Activated effector memory CD4-positive, alpha-beta T cell treated with Interleukin-2 at 50 U/mL for 16 hours (primary cell): ENCODE data around the gene TAGLN2.

Source experiments
- DNase-seq: peaks from one replicate; pipeline ENCODE4 v3.0.0-alpha.2; 2020

Gene TAGLN2

GRCh38 chr1:159947942-159948341 is 22.6 kb upstream of the TAGLN2 start:
- no peak for DNase-seq

DNA sequence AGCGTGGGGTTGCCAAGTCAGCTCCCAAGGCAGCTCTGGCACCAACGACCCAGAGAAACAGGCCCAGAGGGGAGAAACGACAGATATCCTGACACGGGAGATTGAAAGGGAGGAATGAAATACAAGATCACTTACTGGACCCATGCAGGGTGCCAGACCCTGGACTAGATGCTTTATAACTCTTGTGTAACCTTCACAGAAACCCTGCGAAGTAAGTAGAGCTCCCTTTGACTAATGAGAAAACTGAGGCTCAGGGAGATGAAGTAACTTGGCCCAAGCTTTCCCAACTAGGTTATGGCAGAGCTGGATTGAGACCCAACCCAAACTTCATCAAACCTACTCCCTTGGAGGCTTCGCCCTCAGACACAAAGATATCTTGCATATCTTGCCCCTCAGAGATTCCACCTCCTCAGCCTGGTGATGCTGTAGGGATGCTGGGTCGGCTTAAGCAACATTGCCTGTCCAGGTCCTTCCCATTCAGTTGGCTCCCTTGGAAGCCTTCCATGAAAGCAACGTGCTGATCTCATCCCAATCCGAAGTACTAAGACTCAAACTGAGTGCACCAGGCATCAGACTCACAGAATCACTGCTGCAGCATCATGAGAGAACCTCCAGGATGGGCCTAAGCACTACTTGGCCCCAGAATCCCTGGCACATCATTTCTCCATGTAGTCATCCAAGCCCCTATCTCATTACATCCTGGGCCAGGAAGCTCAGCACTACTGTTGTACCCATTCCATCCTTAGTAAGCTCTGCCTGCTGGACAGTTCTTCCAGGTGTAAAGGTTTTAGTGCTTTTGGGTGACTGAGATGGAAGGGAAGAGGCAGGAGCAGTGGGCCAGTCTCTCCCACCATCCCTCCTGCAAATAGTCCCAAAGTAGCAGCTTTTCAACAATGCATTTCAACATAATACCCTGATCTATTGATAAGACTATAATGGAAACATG is 21.2 kb upstream of the TAGLN2 start:
- DNase-seq: no peak

DNA sequence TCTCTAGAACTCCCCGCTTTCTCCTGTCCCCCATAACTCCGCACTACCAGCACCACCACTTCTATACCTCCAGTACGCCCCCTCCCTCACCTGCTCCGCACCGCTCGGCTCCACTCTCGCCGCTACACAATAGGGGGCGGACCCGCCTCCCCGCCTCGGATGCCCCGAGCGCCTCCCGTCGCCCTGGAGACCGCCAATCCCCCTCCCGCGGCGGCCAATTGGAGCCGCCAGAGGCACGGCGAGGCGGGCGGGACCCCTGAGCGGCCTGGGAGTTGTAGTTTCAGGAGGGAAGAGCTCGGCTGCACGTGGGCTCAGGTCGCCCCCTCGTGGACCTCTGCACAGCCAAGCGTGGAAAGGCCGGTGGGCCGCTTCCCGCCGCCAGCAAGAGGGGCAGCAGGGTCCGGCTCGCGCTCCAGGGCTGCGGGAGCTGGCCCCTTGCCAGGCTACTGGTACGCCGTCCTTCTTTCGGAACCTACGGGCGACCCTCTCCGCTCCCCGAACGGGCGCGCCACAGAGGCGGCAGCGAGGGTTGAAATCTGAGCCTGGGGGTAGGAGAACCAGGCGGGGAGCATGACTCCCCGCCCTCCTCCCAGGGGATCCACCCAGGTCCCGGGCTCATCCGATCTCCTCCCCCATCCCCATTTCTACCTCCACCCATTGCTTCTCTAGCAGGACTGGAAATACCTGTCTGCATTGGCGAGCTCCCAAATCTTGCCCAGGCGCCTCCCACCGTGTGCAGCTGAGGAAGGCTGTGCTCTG is 20.4 kb upstream of the TAGLN2 start, which contains the start of gene IGSF9:
TSS of gene IGSF9 (minus strand) at position 131 of the 759 bp plus-strand sequence. CDS start 2,159 bp downstream, outside the sequence.
- peak; percentile 49 for DNase-seq

- no peak for DNase-seq
Observed at GRCh38 chr1:159944623-159945455, 19.5 kb upstream of the TAGLN2 start.

- DNase-seq: no peak
Observed at GRCh38 chr1:159943908-159944622, 18.8 kb upstream of the TAGLN2 start.

- no peak for DNase-seq
Observed at GRCh38 chr1:159943278-159943640, 18.0 kb upstream of the TAGLN2 start.

- no peak for DNase-seq
Observed at GRCh38 chr1:159942632-159943277, 17.4 kb upstream of the TAGLN2 start.

GRCh38 chr1:159941591-159942560 is 16.6 kb upstream of the TAGLN2 start:
- DNase-seq: no peak

GRCh38 chr1:159941141-159941540 is 15.8 kb upstream of the TAGLN2 start:
- DNase-seq: no peak

DNA sequence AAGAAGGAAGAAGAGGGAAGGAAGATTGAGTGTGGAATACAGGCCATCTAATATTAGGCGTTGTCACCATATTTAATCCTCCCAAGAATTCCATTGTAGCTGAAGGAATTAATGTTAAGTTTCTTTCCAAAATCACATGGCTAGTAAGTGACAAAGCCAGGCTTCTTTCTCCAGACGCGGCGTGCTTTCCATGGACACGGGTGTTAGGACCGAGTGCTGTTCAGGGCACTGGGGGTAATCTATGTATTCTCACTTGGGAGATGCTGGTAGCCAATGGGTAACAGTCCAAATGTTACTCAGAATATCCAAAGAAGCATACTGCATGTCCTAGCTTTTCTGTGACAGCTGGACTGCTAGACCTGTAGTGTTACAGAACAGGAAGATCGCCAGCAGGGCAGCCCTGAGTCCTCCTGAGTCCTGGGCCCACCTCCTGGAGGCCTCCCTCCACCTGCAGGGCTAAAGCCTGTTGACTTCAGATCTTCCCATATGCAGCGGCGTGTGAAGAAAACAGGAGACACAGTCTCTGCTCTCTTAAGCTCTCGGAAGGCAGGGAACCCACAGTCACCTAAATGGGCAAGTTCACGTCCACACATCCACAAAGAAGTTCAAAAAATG is 14.8 kb upstream of the TAGLN2 start:
- no peak for DNase-seq

GRCh38 chr1:159939678-159940002 is 14.3 kb upstream of the TAGLN2 start:
- DNase-seq: no peak

- DNase-seq: no peak
Observed at GRCh38 chr1:159938905-159939677, 13.8 kb upstream of the TAGLN2 start.

DNA sequence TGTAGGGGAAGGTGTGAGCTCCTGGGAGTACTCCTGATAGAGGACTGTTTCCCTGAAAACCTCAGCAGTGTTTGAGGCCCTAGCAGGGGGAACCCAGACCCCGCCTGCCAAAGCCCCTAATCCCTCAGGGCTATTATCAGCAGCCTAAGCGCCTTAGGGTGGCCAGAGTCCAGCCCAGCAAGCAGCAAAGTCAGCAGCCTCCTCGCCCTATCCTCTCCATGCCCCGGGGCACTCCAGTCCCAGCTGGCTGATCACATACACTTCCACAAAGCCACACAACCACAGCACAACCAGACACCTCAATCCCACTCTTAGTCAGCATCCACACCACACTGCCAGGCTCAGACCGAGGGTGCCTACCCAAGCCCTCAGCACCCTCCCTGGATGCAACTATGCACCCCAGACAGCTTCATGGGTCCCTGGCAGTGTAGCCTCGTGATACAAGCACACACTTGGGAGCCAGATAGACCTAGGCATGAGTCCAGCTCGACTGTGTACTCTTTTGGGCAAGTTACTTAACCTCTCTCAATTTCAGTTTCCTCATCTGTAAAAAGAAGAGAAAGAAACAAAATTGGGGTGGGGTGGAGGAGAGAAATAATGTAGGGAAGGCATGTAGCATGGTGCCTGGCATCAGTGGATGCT is 13.0 kb upstream of the TAGLN2 start:
- DNase-seq: no peak

DNA sequence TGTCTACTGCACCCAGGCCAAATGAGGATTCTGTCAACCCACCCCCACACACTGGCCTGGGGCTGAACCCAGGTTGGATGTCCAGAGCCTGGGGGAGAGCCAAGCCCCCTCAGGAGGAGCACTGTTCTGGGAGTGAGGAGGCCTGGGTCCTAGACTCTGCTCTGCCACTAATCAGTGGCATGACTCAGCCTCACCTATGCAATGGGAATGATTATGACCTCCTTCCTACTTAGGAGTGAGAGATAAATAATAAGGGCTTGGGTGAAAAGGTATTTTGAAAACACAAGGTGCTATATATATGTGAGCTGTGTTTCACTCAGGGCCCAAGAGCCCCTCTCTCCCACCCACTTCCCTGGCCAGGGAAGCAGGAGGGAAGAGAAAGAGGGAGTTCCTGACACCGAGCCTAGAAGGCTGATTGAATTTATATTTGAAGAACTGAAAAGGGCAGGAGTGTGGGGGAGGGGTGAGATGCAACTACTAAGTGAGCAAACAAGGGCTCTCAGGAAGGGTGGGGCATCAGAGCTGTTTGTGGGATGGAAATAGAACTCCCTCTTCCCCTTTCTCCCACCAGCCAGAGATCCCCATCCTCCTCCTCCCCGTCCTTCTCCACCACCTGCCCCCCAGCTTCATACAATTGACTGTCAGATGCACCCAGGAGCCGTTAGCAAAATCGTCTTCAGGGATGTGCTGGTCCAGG is 11.9 kb upstream of the TAGLN2 start:
- DNase-seq: no peak

- DNase-seq: peak; percentile 68
Observed at GRCh38 chr1:159936273-159936904, 11.1 kb upstream of the TAGLN2 start.

- DNase-seq: no peak
Observed at GRCh38 chr1:159935719-159936272, 10.5 kb upstream of the TAGLN2 start.

DNA sequence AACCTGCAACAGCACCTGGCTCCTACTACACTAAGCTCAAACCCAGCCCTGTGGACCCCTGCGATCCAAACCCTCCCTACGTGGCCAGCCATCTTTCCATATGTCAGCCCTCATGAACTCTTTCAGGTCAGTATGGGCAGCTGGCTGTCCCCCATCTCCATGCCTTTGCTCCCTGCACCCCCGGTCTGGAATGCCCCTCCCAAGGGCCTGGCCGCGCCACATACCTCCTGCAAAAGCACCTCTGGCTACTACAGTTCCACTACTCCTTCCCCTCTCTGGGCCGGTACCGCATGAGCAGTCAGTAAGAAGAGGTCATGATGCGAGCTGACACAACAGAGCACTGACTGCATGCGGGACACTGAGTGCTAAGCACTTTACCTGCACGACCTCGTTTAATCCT is 10.0 kb upstream of the TAGLN2 start:
- DNase-seq: no peak
